H9 (cell line): Measurements from ENCODE around the gene MARK2. TPM values are rescaled to one million over a fixed set of nuclear protein-coding genes. Genes with fewer than 3 reads are reported as not detected.
"Not testable (repeated sequence)": the region's sequence is repeated elsewhere in the genome, so short reads cannot be mapped to it uniquely, and the experiment has no call there.

Experiments used
- DNase-seq: peaks from one replicate; pipeline ENCODE4 v3.0.0-alpha.2; 2017
- H2AFZ ChIP-seq: one replicate; pipeline ENCODE4 v1.6.1; 2013; ENCODE audit warnings: mild to moderate bottlenecking, low read length, control low read depth, moderate library complexity
- H2AK5ac ChIP-seq: 2 replicates; pipeline ENCODE4 v1.6.1; 2013; ENCODE audit warnings: low read length, control low read depth, mixed read lengths; ENCODE audit not compliant: insufficient read length
- H2BK120ac ChIP-seq: one replicate; pipeline ENCODE4 v1.6.1; 2013; ENCODE audit warnings: low read depth, mild to moderate bottlenecking, low read length, control low read depth, inconsistent platforms; ENCODE audit not compliant: poor library complexity, severe bottlenecking
- H2BK12ac ChIP-seq: 2 replicates; pipeline ENCODE4 v1.6.1; 2013; ENCODE audit warnings: low read length, control low read depth, mixed read lengths, low read depth; ENCODE audit not compliant: insufficient read length
- H2BK15ac ChIP-seq: 2 replicates; pipeline ENCODE4 v1.6.1; 2013; ENCODE audit warnings: low read depth, low read length, control low read depth
- H2BK20ac ChIP-seq: one replicate; pipeline ENCODE4 v1.6.1; 2013; ENCODE audit warnings: low read depth, mild to moderate bottlenecking, low read length, control low read depth, inconsistent platforms; ENCODE audit not compliant: poor library complexity, severe bottlenecking
- H2BK5ac ChIP-seq: 2 replicates; pipeline ENCODE4 v1.6.1; 2013; ENCODE audit warnings: low read length, control low read depth, mixed read lengths; ENCODE audit not compliant: insufficient read length
- H3K14ac ChIP-seq: 2 replicates; pipeline ENCODE4 v1.6.1; 2013; ENCODE audit warnings: low read length, control low read depth; ENCODE audit not compliant: insufficient read depth
- H3K18ac ChIP-seq: 2 replicates; pipeline ENCODE4 v1.6.1; 2013; ENCODE audit warnings: low read depth, mild to moderate bottlenecking, mixed read lengths, low read length, control low read depth; ENCODE audit not compliant: insufficient read length
- H3K23ac ChIP-seq: 2 replicates; pipeline ENCODE4 v1.6.1; 2013; ENCODE audit warnings: low read length, control low read depth, mixed read lengths, low read depth; ENCODE audit not compliant: insufficient read length
- H3K23me2 ChIP-seq: 2 replicates; pipeline ENCODE4 v1.6.1; 2013; ENCODE audit warnings: low read depth, mild to moderate bottlenecking, mixed read lengths, low read length, control low read depth; ENCODE audit not compliant: insufficient read length, poor library complexity, severe bottlenecking
- H3K27ac ChIP-seq: 2 replicates; pipeline ENCODE4 v1.5.1; 2013; ENCODE audit warnings: low read length, control low read depth, mixed read lengths, low read depth; ENCODE audit not compliant: insufficient read length
- H3K27me3 ChIP-seq: 2 replicates; pipeline ENCODE4 v1.6.1; 2013; ENCODE audit warnings: low read length, control low read depth, inconsistent platforms; ENCODE audit not compliant: insufficient read depth
- H3K4ac ChIP-seq: 2 replicates; pipeline ENCODE4 v1.6.1; 2013; ENCODE audit warnings: low read depth, mild to moderate bottlenecking, control low read depth, inconsistent platforms, low read length, moderate library complexity
- H3K4me1 ChIP-seq: 2 replicates; pipeline ENCODE4 v1.6.1; 2013; ENCODE audit warnings: low read length, control low read depth, inconsistent platforms; ENCODE audit not compliant: insufficient read depth
- H3K4me2 ChIP-seq: 2 replicates; pipeline ENCODE4 v1.6.1; 2013; ENCODE audit warnings: low read length, control low read depth, mixed read lengths; ENCODE audit not compliant: insufficient read length, insufficient read depth
- H3K56ac ChIP-seq: 2 replicates; pipeline ENCODE4 v1.6.1; 2013; ENCODE audit warnings: low read depth, mild to moderate bottlenecking, mixed read lengths, low read length, control low read depth; ENCODE audit not compliant: insufficient read length
- H3K79me1 ChIP-seq: 2 replicates; pipeline ENCODE4 v1.6.1; 2013; ENCODE audit warnings: low read depth, mild to moderate bottlenecking, moderate library complexity, low read length, control low read depth, inconsistent platforms; ENCODE audit not compliant: insufficient read depth, poor library complexity, severe bottlenecking
- H3K79me2 ChIP-seq: 2 replicates; pipeline ENCODE4 v1.6.1; 2013; ENCODE audit warnings: low read length, control low read depth, inconsistent platforms; ENCODE audit not compliant: insufficient read depth
- H3K9ac ChIP-seq: 2 replicates; pipeline ENCODE4 v1.6.1; 2013; ENCODE audit warnings: low read length, control low read depth, mixed read lengths; ENCODE audit not compliant: insufficient read length; ENCODE audit errors: extremely low read depth
- H3K9me3 ChIP-seq: one replicate; pipeline ENCODE4 v1.6.1; 2013; ENCODE audit warnings: low read depth, low read length, inconsistent platforms; ENCODE audit not compliant: control insufficient read depth
- H3T11ph ChIP-seq: one replicate; pipeline ENCODE4 v1.6.1; 2013; ENCODE audit warnings: mild to moderate bottlenecking, low read length, control low read depth, inconsistent platforms
- H4K20me1 ChIP-seq: one replicate; pipeline ENCODE4 v1.6.1; 2013; ENCODE audit not compliant: control insufficient read depth, insufficient read length, insufficient read depth
- H4K5ac ChIP-seq: 2 replicates; pipeline ENCODE4 v1.6.1; 2013; ENCODE audit warnings: low read depth, mild to moderate bottlenecking, mixed read lengths, low read length, control low read depth; ENCODE audit not compliant: insufficient read length
- H4K8ac ChIP-seq: replicated peaks from 2 replicates; pipeline ENCODE4 v1.6.1; 2013; ENCODE audit warnings: low read length, control low read depth, mixed read lengths, low read depth; ENCODE audit not compliant: insufficient read length
- H4K91ac ChIP-seq: 2 replicates; pipeline ENCODE4 v1.6.1; 2013; ENCODE audit warnings: low read depth, mild to moderate bottlenecking, moderate library complexity, mixed read lengths, low read length, control low read depth; ENCODE audit not compliant: insufficient read length
- H3K27ac Mint-ChIP-seq, 3 experiments: 2 replicates in 2 of 3; 3 replicates in 1 of 3; pipeline ENCODE4 v1.8.0; 2020 to 2021; ENCODE audit warnings: mixed read lengths in 3 of 3, mild to moderate bottlenecking in 1 of 3, moderate library complexity in 1 of 3
- H3K27me3 Mint-ChIP-seq: 2 replicates; pipeline ENCODE4 v1.8.0; 2021; ENCODE audit warnings: low read depth, mild to moderate bottlenecking, moderate library complexity, mixed read lengths
- H3K36me3 Mint-ChIP-seq, 3 experiments: 2 replicates in 2 of 3; 3 replicates in 1 of 3; pipeline ENCODE4 v1.8.0; 2020 to 2021; ENCODE audit warnings: low read depth in 3 of 3, mixed read lengths in 3 of 3; ENCODE audit not compliant: insufficient read depth in 1 of 3
- H3K4me1 Mint-ChIP-seq, 2 experiments: 2 replicates each; pipeline ENCODE4 v1.8.0; 2020; ENCODE audit warnings: mixed read lengths in 2 of 2
- H3K4me3 Mint-ChIP-seq, 2 experiments: 2 replicates in 1 of 2; 3 replicates in 1 of 2; pipeline ENCODE4 v1.8.0; 2020 to 2021; ENCODE audit warnings: mild to moderate bottlenecking in 2 of 2, mixed read lengths in 2 of 2, moderate library complexity in 1 of 2
- H3K9me3 Mint-ChIP-seq, 2 experiments: 2 replicates in 1 of 2; 3 replicates in 1 of 2; pipeline ENCODE4 v1.8.0; 2020; ENCODE audit warnings: mild to moderate bottlenecking in 2 of 2, mixed read lengths in 2 of 2, moderate library complexity in 1 of 2
- WGBS: extraction: QIAGEN DNeasy Blood & Tissue Kit; methylation state at CpG from one replicate; pipeline ENCODE4 v1.1.7; 2013; ENCODE audit warnings: missing lambda C conversion rate, low lambda C conversion rate, mixed read lengths; ENCODE audit not compliant: insufficient read length; ENCODE audit errors: extremely low coverage; 5-methylcytosine and 5-hydroxymethylcytosine counted together
- total RNA-seq: library from RNA; stranded (reverse); gene quantifications from 2 replicates; pipeline ENCODE4 v1.2.1, GENCODE V29; 2021
- TF ChIP-seq, protein P1 (sequence below): fragments of 200-600 bp; sonication (generic); conservative IDR thresholded peaks from 3 replicates; pipeline ENCODE4 v1.8.0; 2021; ENCODE audit warnings: antibody characterized with exemption, mild to moderate bottlenecking

Gene MARK2
- total RNA-seq, 1 experiment from 2014 or later: 45.7 TPM

DNA sequence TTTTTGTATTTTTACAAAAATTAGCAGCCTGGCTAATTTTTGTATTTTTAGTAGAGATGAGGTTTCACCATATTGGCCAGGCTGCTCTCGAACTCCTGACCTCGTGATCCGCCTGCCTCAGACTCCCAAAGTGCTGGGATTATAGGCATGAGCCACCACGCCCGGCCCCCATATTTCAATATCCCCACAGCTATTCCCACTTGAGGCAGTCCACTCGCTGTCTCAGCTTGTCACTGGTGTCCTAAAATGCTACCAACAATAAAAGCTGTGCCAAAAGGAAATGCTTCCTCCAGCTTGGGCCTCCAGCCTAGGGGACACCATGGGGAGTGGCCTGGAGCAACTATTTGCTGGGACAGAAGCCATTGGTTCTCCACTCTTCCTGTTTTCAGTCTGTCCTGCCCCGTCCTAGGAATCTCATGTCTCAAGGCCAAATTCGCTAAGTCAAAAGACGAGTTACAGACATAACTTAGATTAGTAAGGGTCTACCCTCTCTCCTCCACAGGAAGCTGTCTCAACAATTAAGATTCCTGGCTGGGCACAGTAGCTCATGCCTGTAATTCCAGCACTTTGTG, 33.0 kb upstream of the MARK2 start:
- H2BK120ac ChIP-seq: no peak overlapping the region
- no peak overlapping the region for H3K4me2 ChIP-seq
- H3T11ph ChIP-seq: no peak overlapping the region
- H3K18ac ChIP-seq: no peak overlapping the region
- H3K56ac ChIP-seq: no peak overlapping the region
- Mint-ChIP-seq H3K4me3 (no peak overlapping the region), H3K4me1 (peaks cover 0 to 4% of the 10 kb centered on the region in 2 experiments; a peak in 1 of 4 replicates), H3K27me3 (no peaks in the 10 kb centered on the region), H3K27ac (no peak overlapping the region), H3K36me3 (peaks cover 0 to 3% (median 0%) of the 10 kb centered on the region in 3 experiments; a peak in 1 of 7 replicates), H3K9me3 (no peaks in the 10 kb centered on the region)
- no peaks in the 10 kb centered on the region for H3K9me3 ChIP-seq
- TF ChIP-seq, protein P1, sequence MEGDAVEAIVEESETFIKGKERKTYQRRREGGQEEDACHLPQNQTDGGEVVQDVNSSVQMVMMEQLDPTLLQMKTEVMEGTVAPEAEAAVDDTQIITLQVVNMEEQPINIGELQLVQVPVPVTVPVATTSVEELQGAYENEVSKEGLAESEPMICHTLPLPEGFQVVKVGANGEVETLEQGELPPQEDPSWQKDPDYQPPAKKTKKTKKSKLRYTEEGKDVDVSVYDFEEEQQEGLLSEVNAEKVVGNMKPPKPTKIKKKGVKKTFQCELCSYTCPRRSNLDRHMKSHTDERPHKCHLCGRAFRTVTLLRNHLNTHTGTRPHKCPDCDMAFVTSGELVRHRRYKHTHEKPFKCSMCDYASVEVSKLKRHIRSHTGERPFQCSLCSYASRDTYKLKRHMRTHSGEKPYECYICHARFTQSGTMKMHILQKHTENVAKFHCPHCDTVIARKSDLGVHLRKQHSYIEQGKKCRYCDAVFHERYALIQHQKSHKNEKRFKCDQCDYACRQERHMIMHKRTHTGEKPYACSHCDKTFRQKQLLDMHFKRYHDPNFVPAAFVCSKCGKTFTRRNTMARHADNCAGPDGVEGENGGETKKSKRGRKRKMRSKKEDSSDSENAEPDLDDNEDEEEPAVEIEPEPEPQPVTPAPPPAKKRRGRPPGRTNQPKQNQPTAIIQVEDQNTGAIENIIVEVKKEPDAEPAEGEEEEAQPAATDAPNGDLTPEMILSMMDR: no peak
- no peak overlapping the region for H3K9ac ChIP-seq
- H2BK5ac ChIP-seq: no peak overlapping the region
- H2BK15ac ChIP-seq: no peak overlapping the region
- H4K20me1 ChIP-seq: no peaks in the 10 kb centered on the region
- H3K79me1 ChIP-seq: no peaks in the 10 kb centered on the region
- H3K27ac ChIP-seq: no peak overlapping the region
- H2AFZ ChIP-seq: no peak overlapping the region
- no peaks in the 10 kb centered on the region for H3K23me2 ChIP-seq
- no peaks in the 10 kb centered on the region; the same call in 1 of the 2 replicates for H3K4me1 ChIP-seq
- H4K91ac ChIP-seq: no peak overlapping the region
- DNase-seq: no peak
- no peak overlapping the region for H2BK12ac ChIP-seq
- H3K14ac ChIP-seq: no peak overlapping the region
- H3K23ac ChIP-seq: no peak overlapping the region
- no peak overlapping the region for H2AK5ac ChIP-seq
- no peak overlapping the region for H2BK20ac ChIP-seq
- H4K5ac ChIP-seq: no peak overlapping the region
- no peaks in the 10 kb centered on the region for H3K79me2 ChIP-seq
- H3K27me3 ChIP-seq: no peaks in the 10 kb centered on the region
- no peak overlapping the region for H4K8ac ChIP-seq
- no CpG with 5 or more reads among the region's 9 CpGs for WGBS
- H3K4ac ChIP-seq: no peak overlapping the region

GRCh38 chr11:63810383-63810782, 28.5 kb upstream of the MARK2 start:
- peaks cover 11% of the 10 kb centered on the region for H3K79me2 ChIP-seq
- not testable (repeated sequence) for H2AK5ac ChIP-seq, H3T11ph ChIP-seq, H3K9me3 Mint-ChIP-seq, H3K56ac ChIP-seq, H3K9ac ChIP-seq, H3K23me2 ChIP-seq, H2BK5ac ChIP-seq, H3K27me3 Mint-ChIP-seq, H2AFZ ChIP-seq, H3K14ac ChIP-seq, H3K27ac Mint-ChIP-seq, H3K27ac ChIP-seq, H4K20me1 ChIP-seq, H2BK20ac ChIP-seq, H4K91ac ChIP-seq, H4K8ac ChIP-seq, H2BK12ac ChIP-seq, H3K4me3 Mint-ChIP-seq, H3K4me1 ChIP-seq, H2BK120ac ChIP-seq, H3K4me2 ChIP-seq, DNase-seq, H3K18ac ChIP-seq, H3K4ac ChIP-seq, H3K27me3 ChIP-seq, H3K23ac ChIP-seq, H3K79me1 ChIP-seq, H3K9me3 ChIP-seq, H4K5ac ChIP-seq, H2BK15ac ChIP-seq
- peaks cover 25 to 30% of the 10 kb centered on the region in 2 experiments for H3K4me1 Mint-ChIP-seq
- no CpG with 5 or more reads among the region's 11 CpGs for WGBS
- H3K36me3 Mint-ChIP-seq: peaks cover 5 to 11% (median 7%) of the 10 kb centered on the region in 3 experiments; a peak in 6 of 7 replicates
